Inferior parietal cortex (tissue), 1 donor: ENCODE measurements around the gene KPTN.

Experiments
- DNase-seq: peaks from one replicate; pipeline ENCODE4 v3.0.0-alpha.2; 2016; ENCODE audit errors: extremely low spot score

The KPTN gene

GRCh38 chr19:47469719-47470118 is 14.3 kb downstream of the KPTN start:
- no peak for DNase-seq

- DNase-seq: no peak
Measured at GRCh38 chr19:47469363-47469700, 14.7 kb downstream of the KPTN start.

GRCh38 chr19:47467914-47468313 is 16.1 kb downstream of the KPTN start:
- DNase-seq: no peak

GRCh38 chr19:47465957-47466356 is 18.1 kb downstream of the KPTN start:
- no peak for DNase-seq

GRCh38 chr19:47464675-47465419 is 19.2 kb downstream of the KPTN start:
- DNase-seq: no peak

- DNase-seq: no peak
Measured at GRCh38 chr19:47461876-47462275, 22.1 kb downstream of the KPTN start.

- no peak for DNase-seq
Measured at GRCh38 chr19:47459477-47459876, 24.5 kb downstream of the KPTN start.

GRCh38 chr19:47458672-47459071 is 25.3 kb downstream of the KPTN start:
- DNase-seq: no peak

- no peak for DNase-seq
Measured at GRCh38 chr19:47456721-47457474, 27.1 kb downstream of the KPTN start.

- DNase-seq: no peak
Measured at GRCh38 chr19:47450478-47450877, 33.5 kb downstream of the KPTN start.

- no peak for DNase-seq
Measured at GRCh38 chr19:47448360-47448727, 35.7 kb downstream of the KPTN start.

- DNase-seq: no peak
Measured at GRCh38 chr19:47447470-47448359, 36.3 kb downstream of the KPTN start.

- no peak for DNase-seq
Measured at GRCh38 chr19:47446534-47447469, 37.2 kb downstream of the KPTN start.

- no peak for DNase-seq
Measured at GRCh38 chr19:47445937-47446402, 38.0 kb downstream of the KPTN start.

- DNase-seq: no peak
Measured at GRCh38 chr19:47445527-47445926, 38.5 kb downstream of the KPTN start.

- DNase-seq: no peak
Measured at GRCh38 chr19:47444388-47444821, 39.6 kb downstream of the KPTN start.

- no peak for DNase-seq
Measured at GRCh38 chr19:47443331-47443730, 40.7 kb downstream of the KPTN start.

GRCh38 chr19:47438793-47439220 is 45.2 kb downstream of the KPTN start:
- no peak for DNase-seq

- DNase-seq: no peak
Measured at GRCh38 chr19:47437500-47437899, 46.5 kb downstream of the KPTN start.

GRCh38 chr19:47436712-47437401 is 47.2 kb downstream of the KPTN start:
- DNase-seq: peak; percentile 92
